GM21367 (cell line): Measurements from ENCODE around the gene CLRN2.
"Not testable (repeated sequence)": the region's sequence is repeated elsewhere in the genome, so short reads cannot be mapped to it uniquely, and the experiment has no call there.

Experiments used
- ATAC-seq: cut with Tn5 transposase; IDR thresholded peaks from one replicate; pipeline ENCODE4 v1.9.1; 2021; ENCODE audit not compliant: unreplicated experiment

The CLRN2 gene

GRCh38 chr4:17502756-17503155, 12.2 kb upstream of the CLRN2 start:
- ATAC-seq: no peak

GRCh38 chr4:17504081-17504480, 10.9 kb upstream of the CLRN2 start:
- no peak for ATAC-seq

GRCh38 chr4:17510582-17510981, 4.4 kb upstream of the CLRN2 start:
- ATAC-seq: no peak

- ATAC-seq: no peak
Measured at GRCh38 chr4:17511051-17511450, 3.9 kb upstream of the CLRN2 start.

DNA sequence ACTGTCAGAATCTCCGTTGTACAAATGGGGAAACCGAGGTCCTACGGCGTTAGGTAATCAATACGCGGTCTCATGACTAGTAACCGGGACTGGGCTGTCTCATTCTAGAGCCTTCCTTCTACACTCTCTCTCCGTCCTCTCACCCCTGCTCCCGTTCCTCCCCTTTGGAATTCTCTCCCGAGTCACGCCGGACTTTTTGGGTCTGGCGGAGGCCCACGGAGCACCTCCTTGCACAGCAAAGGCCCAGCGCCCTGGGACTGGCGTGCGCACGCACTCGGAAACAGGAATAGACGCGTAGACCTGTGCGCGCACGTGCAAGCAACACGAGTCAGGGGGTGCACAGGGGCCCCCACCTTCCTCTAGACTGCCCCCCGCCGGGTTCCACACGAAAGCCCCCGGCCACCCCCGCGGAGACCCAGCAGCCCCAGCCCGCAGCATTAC, 3.4 kb upstream of the CLRN2 start:
- peak; percentile 43 for ATAC-seq

DNA sequence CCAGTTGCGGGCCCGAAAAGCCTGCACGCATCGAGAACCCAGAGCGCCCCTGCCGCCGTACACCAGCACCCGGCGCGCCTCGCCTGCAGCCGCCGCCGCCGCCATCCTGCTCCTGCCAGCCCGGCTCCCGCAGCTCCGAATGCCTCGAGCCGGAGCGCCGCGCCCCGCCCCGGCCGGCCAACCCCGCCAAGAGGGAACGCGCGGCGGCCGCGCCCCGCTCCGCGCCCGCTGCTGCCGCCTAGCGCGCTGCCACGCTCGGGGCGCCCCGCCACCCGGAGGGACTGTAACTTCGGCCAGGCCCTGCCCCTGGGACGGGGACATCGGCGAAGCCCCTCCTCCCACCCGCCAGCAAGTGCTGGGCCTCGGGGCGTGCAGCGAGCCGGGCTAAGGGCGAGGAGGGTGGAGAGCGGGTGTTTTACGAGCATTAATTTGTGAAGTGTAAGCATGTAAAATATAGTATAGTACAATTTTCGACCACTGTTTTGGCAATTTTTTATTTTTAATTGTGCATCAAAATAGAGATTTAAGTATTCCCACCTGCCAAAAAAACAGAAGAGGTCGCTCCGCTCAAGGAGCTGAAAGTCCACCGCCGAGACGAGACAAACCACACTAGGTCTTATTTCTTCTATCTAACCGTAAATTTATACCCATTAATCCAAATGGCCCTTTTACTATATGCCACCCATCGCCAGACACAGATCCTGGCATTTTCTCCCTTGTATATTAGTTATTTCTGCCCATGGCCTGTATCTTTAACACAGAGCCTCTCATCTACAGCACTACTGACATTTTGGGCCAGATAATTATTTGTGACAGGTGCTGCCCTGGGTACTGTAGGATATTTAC, 2.8 kb upstream of the CLRN2 start, which contains the start of gene QDPR:
TSS of gene QDPR (minus strand) at position 141 of the 846 bp plus-strand sequence. CDS start at position 105, 36 bp downstream.
- peak; percentile 95 for ATAC-seq

DNA sequence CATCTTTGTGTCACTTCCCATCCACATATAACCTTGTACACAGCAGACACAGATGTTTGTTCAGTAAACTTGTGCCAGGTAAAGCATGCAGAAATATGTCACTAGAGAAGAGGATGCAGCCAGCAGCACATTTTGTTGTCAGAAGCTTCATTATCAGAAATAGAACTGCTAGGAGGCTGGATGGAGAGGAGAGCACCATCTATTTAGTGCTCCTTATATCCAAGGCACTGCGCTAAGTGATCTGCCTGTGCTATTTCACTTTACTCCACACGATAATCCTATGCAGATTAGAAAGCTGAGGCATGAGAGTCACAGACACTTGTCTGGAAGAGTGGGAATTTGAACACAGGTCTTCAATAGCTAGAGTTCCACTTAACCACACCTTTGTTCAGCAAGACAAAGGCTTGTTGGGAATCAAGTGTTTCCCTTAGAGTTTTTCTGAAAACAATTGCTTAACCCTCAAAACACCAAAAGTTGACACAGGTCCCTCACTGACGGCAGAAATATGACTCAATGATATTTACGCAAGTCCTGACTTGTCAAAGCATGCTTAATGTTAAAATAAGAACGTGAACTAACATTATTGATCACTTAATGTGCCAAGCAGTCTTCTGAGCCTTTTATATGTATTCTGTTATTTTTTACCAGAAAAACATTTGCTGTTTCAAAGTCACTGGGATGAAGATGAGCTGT, 1.8 kb upstream of the CLRN2 start:
- no peak for ATAC-seq

DNA sequence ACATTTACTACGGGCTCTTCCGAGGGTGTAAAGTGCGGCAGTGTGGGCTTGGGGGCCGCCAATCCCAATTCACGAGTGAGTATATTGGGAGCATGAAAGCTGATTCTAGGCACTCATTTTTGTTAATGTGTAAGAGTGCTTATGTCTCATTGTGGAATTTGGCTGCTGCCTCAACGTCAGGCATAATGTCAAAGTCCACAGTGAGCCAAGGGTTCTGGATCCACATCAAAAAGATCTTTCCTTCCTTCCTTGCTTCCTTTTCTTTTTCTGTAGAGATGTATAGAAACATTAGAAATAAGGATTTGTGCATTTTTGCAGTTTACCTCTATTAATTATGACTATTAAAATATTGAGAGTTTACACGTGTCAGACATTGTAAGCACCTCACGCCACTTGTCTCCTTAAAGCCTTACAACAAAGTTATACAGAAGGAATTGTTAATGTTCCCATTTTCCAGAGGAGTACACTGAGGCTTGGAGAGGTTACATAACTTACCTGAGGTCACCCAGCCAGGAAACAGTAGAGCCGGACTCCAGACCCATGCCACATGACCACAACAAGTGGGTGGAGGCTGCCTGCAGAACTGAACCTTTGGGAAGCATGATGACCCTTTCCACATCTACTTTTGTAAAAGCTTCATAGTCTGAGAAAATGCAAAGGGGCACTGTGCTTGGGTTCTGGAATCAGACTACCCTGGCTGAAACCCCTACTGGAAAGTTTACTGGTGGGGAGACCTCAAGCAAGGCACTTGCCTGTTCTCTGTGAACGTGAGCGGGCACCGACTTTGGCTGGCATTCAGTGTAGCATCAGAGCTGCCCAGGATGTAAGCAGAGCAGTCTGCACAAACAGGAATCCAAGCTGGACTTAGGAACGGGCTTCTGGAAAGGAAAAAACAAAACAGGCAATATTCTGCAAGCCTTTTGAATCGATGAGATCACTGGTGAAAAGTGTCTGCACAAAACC, 761 bp downstream of the CLRN2 start:
- ATAC-seq: no peak

GRCh38 chr4:17516980-17517379, 2.0 kb downstream of the CLRN2 start:
- no peak for ATAC-seq

DNA sequence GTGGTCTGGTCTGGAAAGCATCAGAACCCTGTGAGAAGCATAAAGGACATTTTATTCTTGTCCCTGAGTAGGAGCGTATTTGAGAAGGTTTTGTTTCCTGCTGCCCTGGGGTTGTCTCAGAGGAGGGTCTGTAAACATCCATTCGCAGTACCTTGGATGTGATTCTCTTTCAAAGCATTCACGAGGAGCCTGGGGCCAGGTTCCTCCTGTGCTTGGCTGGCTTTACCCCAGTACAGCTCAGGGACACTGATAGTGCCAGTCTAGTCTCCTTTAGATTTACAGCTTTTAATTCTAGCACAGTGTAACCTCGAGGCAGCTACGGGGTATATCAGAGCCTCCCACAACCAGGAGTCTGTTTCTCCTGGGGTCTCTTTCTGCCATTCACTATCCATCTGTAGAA, 2.7 kb downstream of the CLRN2 start:
- no peak for ATAC-seq

- no peak for ATAC-seq
Measured at GRCh38 chr4:17521595-17521994, 6.6 kb downstream of the CLRN2 start.

DNA sequence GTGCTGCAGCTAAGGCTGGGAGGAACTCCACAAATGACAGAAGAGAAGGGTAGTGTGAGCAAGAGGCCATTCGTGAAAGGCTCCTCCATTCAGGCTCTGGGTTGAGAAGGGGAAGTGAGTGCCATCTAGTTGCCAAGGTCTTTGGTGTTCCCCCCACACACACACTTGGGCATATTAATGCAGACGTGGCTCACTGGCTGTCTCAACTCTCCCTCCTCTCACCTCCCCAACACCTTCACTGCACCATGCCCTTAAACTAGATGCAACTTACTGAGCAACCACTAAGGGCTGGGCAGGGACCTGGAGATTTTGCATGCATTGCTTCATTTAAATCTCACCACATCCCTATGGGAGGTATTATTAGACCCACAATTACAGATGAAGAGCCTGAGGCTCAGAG, 8.7 kb downstream of the CLRN2 start:
- ATAC-seq: no peak

DNA sequence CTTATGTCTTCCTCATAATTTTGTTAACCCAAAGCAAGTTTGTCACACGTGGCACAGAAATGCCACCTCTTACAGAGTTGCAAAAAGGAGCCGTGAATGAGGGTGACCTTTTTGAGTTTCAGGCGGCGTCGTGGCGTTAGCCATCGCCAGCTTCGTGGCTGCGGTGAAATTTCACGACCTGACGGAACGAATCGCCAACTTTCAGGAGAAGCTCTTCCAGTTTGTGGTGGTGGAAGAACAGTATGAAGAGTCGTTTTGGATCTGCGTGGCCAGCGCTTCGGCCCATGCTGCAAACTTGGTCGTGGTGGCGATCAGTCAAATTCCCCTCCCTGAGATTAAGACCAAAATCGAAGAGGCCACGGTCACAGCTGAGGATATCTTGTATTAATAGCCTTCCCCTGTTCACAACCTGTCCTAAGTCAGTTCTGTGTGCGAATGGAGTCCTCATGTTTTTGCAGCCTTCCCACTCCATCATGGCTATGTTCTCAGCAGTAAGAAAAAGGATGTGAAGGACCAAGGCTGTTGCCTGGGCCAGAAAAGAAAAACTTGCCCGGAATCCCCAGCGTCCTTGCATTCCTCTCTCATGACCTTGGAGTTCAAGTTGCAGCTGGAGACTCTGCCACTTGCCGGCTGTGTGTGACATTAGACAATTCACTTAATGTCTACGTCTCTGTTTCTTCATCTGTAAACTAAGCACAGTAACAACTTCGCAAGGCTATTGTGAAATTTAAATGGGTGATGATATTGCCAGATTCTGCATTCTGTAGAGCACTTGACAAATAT, 11.9 kb downstream of the CLRN2 start:
- no peak for ATAC-seq

- no peak for ATAC-seq
Measured at GRCh38 chr4:17528551-17529165, 13.7 kb downstream of the CLRN2 start.

DNA sequence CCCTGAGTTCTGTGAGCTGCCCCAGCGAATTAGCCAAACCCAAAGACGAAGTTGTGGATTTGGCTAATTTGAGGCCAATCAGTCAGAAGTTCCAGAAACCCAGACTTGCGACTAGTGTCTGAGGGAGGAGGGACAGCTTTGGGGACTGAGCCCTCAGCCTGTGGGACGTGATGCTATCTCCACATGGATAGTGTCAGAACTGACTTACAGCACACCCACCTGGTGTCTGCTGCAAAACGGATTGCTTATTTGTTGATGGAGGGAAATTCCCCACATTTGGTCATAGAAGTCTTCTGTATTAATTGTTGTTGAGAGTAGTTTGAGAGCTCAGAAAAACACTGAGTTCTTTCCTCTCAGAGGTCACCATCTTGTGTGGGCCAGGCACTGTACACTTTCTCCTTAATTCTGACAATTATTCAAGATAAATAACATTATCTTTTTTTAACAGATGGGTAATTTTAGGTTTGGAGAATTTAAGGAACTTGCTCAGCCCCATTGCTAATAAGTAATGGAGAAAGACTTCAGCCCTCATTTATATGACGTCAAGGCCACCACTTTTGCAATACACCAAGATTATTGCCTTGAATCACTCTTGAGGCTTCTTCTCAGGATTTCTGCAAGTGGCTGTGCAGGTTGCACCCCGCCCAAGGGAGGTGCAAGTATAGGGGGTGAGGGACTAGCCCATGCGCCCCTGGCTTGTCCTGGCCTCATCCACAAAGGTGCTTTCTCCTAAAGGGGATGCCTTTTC, 16.7 kb downstream of the CLRN2 start:
- no peak for ATAC-seq

DNA sequence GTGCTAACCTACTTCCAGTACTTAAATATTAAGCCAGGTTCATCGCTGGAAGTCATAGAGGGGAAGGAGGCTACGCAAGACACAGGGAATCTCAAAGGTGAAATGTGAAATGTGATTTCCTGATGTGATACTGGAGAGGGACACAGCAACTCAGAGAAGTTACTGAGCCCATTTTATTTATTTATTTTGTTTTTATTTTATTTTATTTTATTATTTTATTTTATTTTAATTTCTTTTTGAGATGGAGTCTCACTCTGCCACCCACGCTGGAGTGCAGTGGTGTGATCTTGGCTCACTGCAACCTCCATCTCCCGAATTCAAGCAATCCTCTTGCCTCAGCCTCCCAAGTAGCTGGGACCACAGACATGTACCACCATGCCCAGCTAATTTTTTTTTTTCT, 19.7 kb downstream of the CLRN2 start:
- ATAC-seq: no peak

- ATAC-seq: no peak
Measured at GRCh38 chr4:17535242-17535641, 20.3 kb downstream of the CLRN2 start.

DNA sequence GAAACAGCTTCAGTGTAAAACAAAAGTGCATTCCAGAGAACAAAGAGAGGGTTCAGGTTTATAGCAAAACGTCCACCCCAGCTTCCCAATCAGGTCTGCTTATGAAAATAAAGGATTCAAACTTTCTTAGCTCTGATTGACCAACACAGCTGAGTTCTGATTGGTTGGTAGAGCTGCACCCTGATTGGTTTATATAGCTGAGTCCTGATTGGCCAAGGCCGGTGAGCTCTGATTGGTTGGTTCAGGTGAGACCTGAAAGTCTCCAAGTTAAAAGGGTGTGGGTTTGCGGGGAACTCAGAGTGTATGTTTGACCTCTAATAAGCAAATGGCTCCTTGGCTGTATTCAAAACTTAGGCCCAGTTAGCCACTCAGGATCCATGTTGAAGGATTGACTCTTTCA, 20.9 kb downstream of the CLRN2 start:
- no peak for ATAC-seq

DNA sequence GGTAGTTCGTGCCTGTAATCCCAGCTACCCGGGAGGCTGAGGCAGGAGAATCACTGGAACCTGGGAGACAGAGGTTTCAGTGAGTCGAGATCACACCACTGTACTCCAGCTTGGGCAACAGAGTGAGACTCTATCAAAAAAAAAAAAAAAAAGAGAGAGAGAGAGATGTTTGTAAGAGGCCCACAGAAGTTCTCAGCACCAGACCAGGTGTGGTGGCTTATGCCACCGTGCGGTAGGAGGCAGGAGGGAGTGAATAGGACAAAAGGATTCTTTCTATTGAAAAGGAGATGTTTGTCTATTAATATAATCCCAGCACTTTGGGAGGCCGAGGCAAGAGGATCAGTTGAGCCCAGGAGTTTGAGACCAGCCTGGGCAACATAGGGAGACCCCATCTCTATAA, 22.1 kb downstream of the CLRN2 start:
- not testable (repeated sequence) for ATAC-seq
